ENCODE measurements around the gene SPRR5.

Gene SPRR5
- long read RNA-seq, donor 1, result 0 reads
- long read RNA-seq, donor 2, result 0 reads
- long read RNA-seq, donor 3, result 0 reads
- long read RNA-seq, donor 4, result 0 reads
- long read RNA-seq, donor 5, result 0 reads
- long read RNA-seq, donor 6, result 0 reads
- long read RNA-seq, donor 7, result 0 reads
- long read RNA-seq, donor 8, result 0 reads

GRCh38 chr1:152946651-152947256 lies at the start of gene SPRR5:
TSS of gene SPRR5 (plus strand) at chr1:152947206. CDS start at chr1:152948555, 1,349 bp downstream.
- no peak for DNase-seq

GRCh38 chr1:152899027-152899426 lies 48.0 kb upstream of the SPRR5 start:
- DNase-seq, result no peak

GRCh38 chr1:152899883-152900282 lies 47.1 kb upstream of the SPRR5 start:
- no peak for DNase-seq

- no peak for DNase-seq
These were observed 45.4 kb upstream of the SPRR5 start for GRCh38 chr1:152901631-152902030.

GRCh38 chr1:152902636-152903035 lies 44.4 kb upstream of the SPRR5 start:
- no peak for DNase-seq

- no peak for DNase-seq
These were observed 42.1 kb upstream of the SPRR5 start for GRCh38 chr1:152904688-152905440.

GRCh38 chr1:152906023-152906565 lies 40.9 kb upstream of the SPRR5 start:
- no peak for DNase-seq

GRCh38 chr1:152907686-152908601 lies 39.1 kb upstream of the SPRR5 start, which contains the start of gene IVL:
TSS of gene IVL (plus strand) at chr1:152908546. CDS start at chr1:152909798, 1,252 bp downstream.
- DNase-seq, result no peak

- DNase-seq, result no peak
These were observed 37.8 kb upstream of the SPRR5 start for GRCh38 chr1:152909206-152909605.

- DNase-seq, result no peak
These were observed 34.5 kb upstream of the SPRR5 start for GRCh38 chr1:152912471-152912870.

GRCh38 chr1:152912900-152913299 lies 34.1 kb upstream of the SPRR5 start:
- DNase-seq, result no peak

- no peak for DNase-seq
These were observed 29.2 kb upstream of the SPRR5 start for GRCh38 chr1:152917794-152918193.

GRCh38 chr1:152919071-152919470 lies 27.9 kb upstream of the SPRR5 start:
- no peak for DNase-seq

- DNase-seq, result no peak
These were observed 22.8 kb upstream of the SPRR5 start for GRCh38 chr1:152924191-152924590.

- DNase-seq, result no peak
These were observed 20.9 kb upstream of the SPRR5 start for GRCh38 chr1:152926091-152926490.

- DNase-seq, result no peak
These were observed 18.3 kb upstream of the SPRR5 start for GRCh38 chr1:152928671-152929070.

GRCh38 chr1:152932170-152932811 lies 14.7 kb upstream of the SPRR5 start:
- no peak for DNase-seq

- DNase-seq, result no peak
These were observed 13.8 kb upstream of the SPRR5 start for GRCh38 chr1:152933196-152933595.

GRCh38 chr1:152940614-152941013 lies 6.4 kb upstream of the SPRR5 start:
- no peak for DNase-seq

GRCh38 chr1:152941037-152941711 lies 5.8 kb upstream of the SPRR5 start:
- no peak for DNase-seq

GRCh38 chr1:152942161-152942560 lies 4.8 kb upstream of the SPRR5 start:
- DNase-seq, result no peak
